Activated T-helper 1 cell treated with anti-CD3 and anti-CD28 coated beads, Interleukin-2, amount 50 U/mL, for 16 hours (primary cell): ENCODE measurements around the gene GPR84.
A peak's percentile ranks its signal among the peaks of the same experiment; 100 is the strongest.

Source experiments
- DNase-seq, 2 donors: peaks; one replicate each; pipeline ENCODE4 v3.0.0-alpha.2; 2020; ENCODE audit warnings: low read depth in 1 of 2, low spot score in 1 of 2

The GPR84 gene

GRCh38 chr12:54374562-54375258 lies 10.4 kb upstream of the GPR84 start:
- no peak for DNase-seq

- no peak for DNase-seq
These were observed 9.6 kb upstream of the GPR84 start for GRCh38 chr12:54373649-54374561.

- no peak for DNase-seq
These were observed 8.0 kb upstream of the GPR84 start for GRCh38 chr12:54372113-54372806.

- DNase-seq: no peak
These were observed 7.2 kb upstream of the GPR84 start for GRCh38 chr12:54371328-54372112.

DNA sequence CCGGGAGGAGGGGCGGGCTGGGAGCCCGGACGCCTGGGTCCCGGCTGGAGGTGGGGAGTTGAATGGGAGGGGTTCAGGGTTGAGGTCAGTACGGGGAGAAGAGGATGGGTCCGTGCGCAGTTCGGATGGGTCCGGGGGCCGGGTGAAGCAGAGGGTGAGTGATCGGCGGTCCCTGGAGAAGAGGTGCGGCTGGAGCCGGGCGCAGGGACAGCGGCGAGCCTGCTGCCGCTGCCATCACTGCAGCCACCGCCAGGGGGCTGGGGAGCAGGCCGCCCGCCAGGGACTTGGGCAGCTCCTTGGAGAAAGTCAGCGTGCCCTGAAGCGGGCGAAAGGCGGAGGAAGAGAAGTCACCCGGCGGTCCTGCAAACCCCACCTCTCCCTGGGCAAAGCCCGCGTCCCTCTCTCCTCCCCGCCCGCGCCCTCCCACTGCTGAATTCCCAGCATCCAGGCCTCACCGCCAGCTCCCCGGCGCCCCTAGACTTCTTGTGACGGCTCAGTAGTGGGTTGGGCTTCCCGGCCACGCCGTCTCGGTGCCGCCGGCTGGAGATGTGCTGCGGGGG lies 6.0 kb upstream of the GPR84 start:
- no peak for DNase-seq

GRCh38 chr12:54369597-54370131 lies 5.4 kb upstream of the GPR84 start:
- no peak for DNase-seq

DNA sequence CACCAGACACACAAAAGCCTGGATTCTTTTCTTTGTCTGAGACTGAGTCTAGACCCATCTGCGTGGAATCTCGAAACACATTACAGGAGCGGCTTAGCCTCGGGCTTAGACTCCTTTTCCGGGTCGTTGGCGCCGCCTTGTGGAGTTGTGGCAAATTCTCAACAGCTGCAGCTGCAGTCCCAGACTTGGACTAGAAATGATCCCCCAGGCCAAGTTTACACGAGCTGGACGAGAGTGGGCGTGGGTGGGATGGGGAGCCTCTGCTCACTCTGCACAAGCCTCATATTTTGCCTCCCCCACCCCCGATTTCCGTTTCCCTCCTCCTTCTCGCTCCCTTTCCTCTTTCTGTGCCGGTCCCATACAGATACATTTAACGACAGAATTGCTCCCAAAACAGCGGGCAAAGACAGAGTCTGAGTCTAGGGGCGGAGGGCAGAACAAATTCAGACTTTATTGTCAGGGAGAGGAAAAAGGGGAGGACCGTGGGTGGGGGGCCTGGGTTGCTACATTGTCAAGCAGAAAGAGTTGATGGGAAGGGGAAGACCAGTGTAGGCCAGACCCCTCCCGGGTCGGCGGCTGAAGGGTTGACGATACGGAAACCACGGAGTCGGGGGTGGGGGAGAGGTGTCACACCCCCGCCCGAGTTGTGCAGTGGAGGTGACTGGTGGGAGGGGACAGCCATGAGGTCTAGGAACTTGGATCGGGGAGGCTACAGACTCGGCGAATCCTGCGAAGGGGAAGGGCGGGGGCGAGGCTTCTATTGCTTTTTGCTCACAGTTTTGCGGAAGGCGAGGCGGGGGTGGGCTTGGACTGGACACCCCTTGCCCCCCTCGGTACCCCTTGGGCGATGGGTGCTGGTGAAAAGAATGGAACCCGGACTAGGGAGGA lies 4.7 kb upstream of the GPR84 start:
- DNase-seq: peak; percentile 79 to 88

DNA sequence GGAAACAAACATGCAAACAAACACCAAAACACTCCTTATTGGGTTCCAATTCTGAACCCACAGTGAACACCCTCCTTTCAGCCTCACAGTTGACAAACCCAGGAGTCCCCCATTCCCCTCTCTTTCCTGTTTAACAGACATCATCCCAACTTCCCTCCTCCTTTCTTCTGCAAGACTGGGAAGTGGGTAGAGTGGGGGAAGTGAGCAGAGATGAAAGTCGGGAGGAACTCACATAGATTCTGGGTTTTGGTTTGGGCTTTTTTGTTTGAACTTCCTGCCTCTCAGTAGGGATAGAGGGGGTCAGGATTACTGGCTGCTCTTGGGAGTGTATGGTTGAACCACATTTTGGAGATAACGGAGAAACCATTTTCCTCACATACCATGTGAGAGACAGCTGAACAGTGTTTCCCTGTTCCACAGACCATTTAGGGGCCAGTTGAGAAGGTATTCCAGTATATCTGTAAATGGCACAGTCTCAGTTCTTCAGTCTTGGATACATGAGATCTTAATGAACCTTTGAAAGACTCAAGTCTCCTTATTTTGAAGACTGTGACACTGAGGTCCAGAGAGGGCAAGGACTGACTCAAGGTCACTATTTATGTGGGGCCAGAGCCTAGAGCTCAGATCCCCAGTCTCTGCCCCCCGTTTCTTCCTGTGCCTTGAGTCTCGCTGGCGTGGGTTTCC lies 3.9 kb upstream of the GPR84 start:
- no peak for DNase-seq

DNA sequence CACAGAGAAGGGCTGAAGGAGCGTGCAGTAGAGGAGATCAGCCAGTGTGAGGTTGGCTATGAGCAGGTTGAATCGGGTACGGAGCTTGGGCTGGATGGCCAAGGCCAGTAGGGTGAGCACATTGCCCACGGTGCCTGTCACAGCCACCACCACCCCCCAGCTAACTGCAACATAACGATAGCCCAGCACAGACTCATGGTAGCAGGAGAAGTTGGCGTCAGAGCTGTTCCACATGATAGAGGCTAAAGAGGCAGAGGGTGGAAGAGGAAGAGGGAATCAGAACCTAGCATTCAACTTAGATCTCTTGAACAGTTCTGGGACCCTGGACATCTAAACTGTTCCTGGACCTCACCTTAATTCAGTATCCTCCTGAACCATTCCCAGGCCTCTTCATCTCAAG lies 668 bp downstream of the GPR84 start:
- no peak for DNase-seq

DNA sequence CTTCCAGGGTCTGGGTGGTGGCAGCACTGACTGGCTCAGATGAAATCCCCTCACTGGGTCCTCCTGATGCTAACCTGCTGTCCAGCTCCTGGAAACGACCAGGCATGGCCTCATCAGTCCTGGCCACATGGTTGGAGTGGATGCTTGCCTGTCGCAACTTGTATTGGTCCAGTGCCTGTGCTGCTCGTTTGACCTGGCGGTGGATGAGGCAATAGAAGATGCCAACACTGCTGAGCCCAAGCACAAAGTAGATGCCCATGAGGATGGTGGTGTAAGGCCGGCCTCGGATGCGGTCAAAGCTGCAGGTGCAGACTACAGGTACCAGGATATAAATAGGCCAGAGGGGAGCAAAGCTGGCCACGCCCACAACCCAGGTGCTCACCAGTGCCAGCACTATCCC lies 1.2 kb downstream of the GPR84 start:
- DNase-seq: no peak

DNA sequence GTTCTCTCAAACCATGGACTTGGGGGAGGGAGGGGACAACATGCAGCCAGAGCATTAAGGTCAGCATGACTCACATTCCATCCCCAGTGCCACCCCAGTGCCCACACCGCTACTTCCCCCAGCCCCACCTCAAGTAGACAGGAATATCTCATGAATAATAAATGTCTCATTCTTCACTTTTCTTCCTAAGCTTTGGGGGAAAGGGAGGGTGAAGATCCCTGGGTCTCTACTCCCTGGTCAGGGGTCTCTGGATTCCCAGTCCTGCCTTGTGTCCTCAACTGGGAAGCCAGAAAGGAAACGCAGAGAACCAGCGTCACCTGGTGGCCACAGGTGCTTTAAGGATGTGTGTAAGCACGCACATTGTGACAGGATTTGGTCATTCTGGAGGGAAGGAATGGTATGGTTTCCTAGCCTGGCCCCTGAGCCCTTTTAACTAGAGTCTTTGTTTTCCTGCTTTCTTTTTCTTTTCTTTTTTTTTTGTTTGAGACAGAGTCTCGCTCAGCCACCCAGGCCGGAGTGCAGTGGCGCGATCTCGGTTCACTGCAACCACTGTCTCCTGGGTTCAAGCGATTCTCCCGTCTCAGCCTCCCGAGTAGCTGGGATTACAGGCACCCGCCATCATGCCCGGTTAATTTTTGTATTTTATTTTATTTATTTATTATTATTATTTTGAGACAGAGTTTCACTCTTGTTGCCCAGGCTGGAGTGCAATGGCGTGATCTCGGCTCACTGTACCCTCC lies 3.4 kb downstream of the GPR84 start:
- no peak for DNase-seq

GRCh38 chr12:54359762-54360351 lies 4.4 kb downstream of the GPR84 start:
- DNase-seq: no peak

GRCh38 chr12:54358945-54359761 lies 5.1 kb downstream of the GPR84 start:
- peak; percentile 80 to 85 for DNase-seq

DNA sequence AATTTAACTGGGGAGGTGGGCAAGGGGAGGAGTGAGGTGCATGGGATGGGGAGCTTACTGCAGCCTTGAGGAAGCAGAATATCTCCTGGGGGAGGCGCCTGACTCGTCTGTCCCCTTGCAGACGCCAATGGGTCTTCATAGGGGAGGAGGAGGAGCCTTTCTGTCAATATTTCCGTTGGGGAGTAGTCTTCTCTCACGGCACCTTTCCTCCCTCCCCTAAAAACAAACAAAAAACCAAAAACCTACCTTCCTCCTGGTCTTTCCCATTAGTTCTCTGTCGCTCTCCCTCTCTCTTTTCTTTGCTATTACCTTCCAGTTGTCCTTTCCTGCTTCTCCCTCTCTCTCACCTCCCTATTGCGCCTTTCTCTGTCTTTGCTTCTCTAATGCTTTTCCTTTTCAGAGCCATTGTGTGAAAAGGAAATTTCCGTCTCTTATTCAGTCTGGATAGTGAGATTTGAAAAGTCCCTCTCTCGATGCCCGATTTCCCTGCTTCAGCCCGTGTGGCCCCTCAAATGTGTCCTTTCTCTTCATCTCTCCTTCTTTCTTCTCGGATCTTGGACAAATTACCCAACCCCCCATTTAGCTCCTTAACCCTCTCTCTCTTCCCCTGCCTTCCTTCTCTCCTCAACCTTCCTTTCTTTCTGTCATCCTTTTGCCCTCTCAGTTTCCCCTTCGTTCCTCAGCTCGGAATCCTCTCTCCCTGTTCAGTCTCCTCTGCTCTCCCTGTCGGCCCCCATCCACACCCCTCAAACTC lies 5.9 kb downstream of the GPR84 start:
- DNase-seq: no peak

GRCh38 chr12:54357506-54358190 lies 6.6 kb downstream of the GPR84 start:
- DNase-seq: no peak

DNA sequence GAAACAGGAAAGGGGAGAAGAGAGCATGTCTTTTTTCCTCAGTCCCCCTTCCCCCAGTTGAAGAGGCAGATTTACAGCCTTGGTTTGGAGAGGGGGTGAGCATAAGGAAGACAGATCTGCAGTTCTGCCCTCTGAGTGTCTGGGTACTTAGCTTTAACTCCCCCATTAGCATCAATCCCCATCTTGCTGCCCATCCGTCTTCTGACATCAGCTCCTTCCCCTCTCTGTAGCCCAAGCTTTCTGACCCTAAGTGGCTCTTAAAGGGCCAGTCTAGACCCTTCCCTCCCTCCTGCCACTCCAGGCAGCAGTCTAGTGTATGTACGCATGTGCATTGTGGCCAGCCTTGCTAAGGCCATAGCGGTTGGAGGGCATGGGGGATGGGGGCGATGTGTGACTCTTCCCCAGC lies 7.3 kb downstream of the GPR84 start:
- no peak for DNase-seq
